Activated CD4-positive, alpha-beta memory T cell treated with anti-CD3 and anti-CD28 coated beads, Interleukin-2, amount 10 ng/mL, durations not matched to agents 7 days and 5 days (primary cell): ENCODE results near the gene FBXL7. TPM values are rescaled to one million over a fixed set of nuclear protein-coding genes. Genes with fewer than 3 reads are reported as not detected.

Source experiments
- CTCF ChIA-PET: fragments of 350-600 bp; sonication (Branson Sonifier 250); formaldehyde crosslinking; loops from one replicate; lab custom pipeline; 2021; ENCODE audit warnings: antibody characterized with exemption, inconsistent platforms; lab: Charles Lee
- POLR2A ChIA-PET: fragments of 350-600 bp; sonication (Branson Sonifier 250); formaldehyde crosslinking; loops from one replicate; lab custom pipeline; 2021; ENCODE audit warnings: antibody characterized with exemption; lab: Charles Lee
- DNase-seq: peaks from one replicate; pipeline ENCODE4 v3.0.0-alpha.2; 2020
- H3K27ac Mint-ChIP-seq: one replicate; pipeline ENCODE4 v1.8.0; 2021; ENCODE audit warnings: mild to moderate bottlenecking, mixed read lengths
- H3K27me3 Mint-ChIP-seq: one replicate; pipeline ENCODE4 v1.8.0; 2021; ENCODE audit warnings: mixed read lengths
- H3K36me3 Mint-ChIP-seq: one replicate; pipeline ENCODE4 v1.8.0; 2021; ENCODE audit warnings: low read depth, mixed read lengths
- H3K4me1 Mint-ChIP-seq: one replicate; pipeline ENCODE4 v1.8.0; 2021; ENCODE audit warnings: mixed read lengths
- H3K4me3 Mint-ChIP-seq: one replicate; pipeline ENCODE4 v1.8.0; 2021; ENCODE audit warnings: mild to moderate bottlenecking, mixed read lengths
- H3K9me3 Mint-ChIP-seq: one replicate; pipeline ENCODE4 v1.8.0; 2021; ENCODE audit warnings: mixed read lengths
- total RNA-seq, 2 experiments: library from RNA; stranded (reverse); gene quantifications; one replicate each; pipeline ENCODE4 v1.2.3, GENCODE V29; 2021

Gene FBXL7
- total RNA-seq, 2 experiments from 2014 or later = not detected

DNA sequence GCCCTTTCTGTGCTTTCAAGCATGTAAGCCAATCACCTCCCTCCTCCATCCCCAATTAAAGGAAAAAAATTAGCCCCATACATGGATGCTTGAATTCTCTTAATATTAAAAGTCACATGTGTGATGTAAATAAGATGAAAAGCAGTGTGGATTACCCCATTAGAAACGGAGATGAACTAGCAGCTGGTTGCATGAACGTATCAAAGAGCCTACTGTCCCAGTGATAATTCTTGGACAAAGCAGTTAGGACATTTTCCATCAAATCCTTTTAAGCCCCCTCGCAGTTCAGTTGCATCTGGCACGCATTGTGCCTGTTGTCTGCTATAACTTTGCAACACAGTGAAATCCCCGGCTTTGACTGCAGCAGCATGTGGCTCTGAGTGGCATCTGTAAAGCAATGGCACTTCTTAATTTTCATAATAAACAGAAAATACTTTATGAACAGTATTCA lies 285.6 kb downstream of the FBXL7 start:
- H3K36me3 Mint-ChIP-seq = no peaks in the 10 kb centered on the region
- H3K4me3 Mint-ChIP-seq = no peak overlapping the region
- no peaks in the 10 kb centered on the region for H3K4me1 Mint-ChIP-seq
- H3K27ac Mint-ChIP-seq = no peak overlapping the region
- ChIA-PET POLR2A (no interaction called here), CTCF (no interaction called here)
- H3K27me3 Mint-ChIP-seq = no peaks in the 10 kb centered on the region
- peaks cover 5% of the 10 kb centered on the region for H3K9me3 Mint-ChIP-seq
- no peak for DNase-seq

DNA sequence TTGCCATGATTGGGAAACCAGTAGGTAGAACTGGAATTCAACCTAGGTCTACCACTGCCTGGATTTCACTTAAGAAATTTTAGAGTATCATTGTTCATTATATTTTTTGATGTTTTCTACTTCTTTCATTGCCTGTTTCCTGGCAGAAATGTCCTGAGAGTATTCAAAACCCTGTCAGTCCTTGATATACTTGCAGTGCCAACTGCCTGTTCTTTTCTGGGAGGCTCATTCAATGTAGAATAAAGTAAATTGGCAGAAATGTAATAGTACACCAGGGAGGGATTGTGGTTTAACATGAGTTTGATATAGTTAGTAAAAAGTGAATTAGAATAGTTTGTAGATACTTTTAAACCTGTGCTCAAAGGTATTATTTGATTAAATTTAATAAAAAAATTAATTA lies 286.3 kb downstream of the FBXL7 start:
- H3K27me3 Mint-ChIP-seq = no peaks in the 10 kb centered on the region
- H3K36me3 Mint-ChIP-seq = no peaks in the 10 kb centered on the region
- CTCF ChIA-PET = no interaction called here
- H3K27ac Mint-ChIP-seq = no peak overlapping the region
- no peaks in the 10 kb centered on the region for H3K4me1 Mint-ChIP-seq
- peaks cover 2% of the 10 kb centered on the region for H3K9me3 Mint-ChIP-seq
- DNase-seq = no peak
- no peak overlapping the region for H3K4me3 Mint-ChIP-seq
- POLR2A ChIA-PET = no interaction called here

DNA sequence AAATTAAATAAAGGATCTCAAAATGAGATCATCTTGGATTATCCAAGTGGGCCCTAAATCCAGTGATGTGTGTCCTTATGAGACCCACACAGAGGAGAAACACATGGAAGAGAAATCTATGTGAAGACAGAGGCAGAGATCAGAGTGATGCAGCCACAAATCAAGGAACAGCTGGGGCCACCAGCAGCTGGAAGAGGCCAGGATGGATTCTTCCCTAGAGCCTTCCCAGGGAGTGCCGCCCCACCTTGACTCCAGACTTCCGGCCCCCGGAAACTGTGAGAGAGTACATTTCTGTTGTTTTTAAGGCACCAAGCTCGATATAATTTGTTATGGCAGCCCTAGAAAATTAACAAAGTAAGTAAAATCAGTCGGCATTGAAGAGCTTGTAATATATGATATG lies 286.9 kb downstream of the FBXL7 start:
- Mint-ChIP-seq H3K4me1 (no peaks in the 10 kb centered on the region), H3K27me3 (no peaks in the 10 kb centered on the region), H3K27ac (no peak overlapping the region), H3K4me3 (no peak overlapping the region), H3K9me3 (no peaks in the 10 kb centered on the region), H3K36me3 (no peaks in the 10 kb centered on the region)
- CTCF ChIA-PET = no interaction called here
- no peak for DNase-seq
- POLR2A ChIA-PET = no interaction called here

DNA sequence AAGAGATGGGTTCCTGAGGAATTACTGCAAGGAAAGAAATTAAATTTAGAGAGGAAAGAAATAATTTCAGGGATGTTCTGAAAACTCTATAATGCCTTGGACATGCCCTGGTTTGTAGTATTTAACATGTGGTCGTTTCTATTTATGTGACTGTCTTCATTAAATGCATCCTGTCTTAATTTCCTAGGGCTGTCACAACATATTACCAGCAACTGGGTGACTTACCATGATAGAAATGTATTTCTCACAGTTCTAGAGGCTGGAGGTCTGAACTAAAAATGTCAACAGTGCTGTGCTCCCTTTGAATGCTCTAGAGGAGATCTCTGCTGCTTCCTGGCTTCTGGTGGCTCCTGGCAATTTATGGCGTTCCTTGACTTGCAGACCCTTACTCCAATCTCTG lies 287.7 kb downstream of the FBXL7 start:
- CTCF ChIA-PET = no interaction called here
- DNase-seq = no peak
- Mint-ChIP-seq H3K36me3 (no peaks in the 10 kb centered on the region), H3K27ac (no peak overlapping the region), H3K9me3 (no peaks in the 10 kb centered on the region), H3K4me1 (no peaks in the 10 kb centered on the region), H3K27me3 (no peaks in the 10 kb centered on the region), H3K4me3 (no peak overlapping the region)
- POLR2A ChIA-PET = no interaction called here

GRCh38 chr5:15789642-15790041 lies 289.7 kb downstream of the FBXL7 start:
- Mint-ChIP-seq H3K4me3 (no peak overlapping the region), H3K4me1 (no peaks in the 10 kb centered on the region), H3K9me3 (no peaks in the 10 kb centered on the region), H3K27me3 (no peaks in the 10 kb centered on the region), H3K27ac (no peak overlapping the region), H3K36me3 (no peaks in the 10 kb centered on the region)
- ChIA-PET POLR2A (no interaction called here), CTCF (no interaction called here)
- no peak for DNase-seq

- H3K9me3 Mint-ChIP-seq = no peaks in the 10 kb centered on the region
- POLR2A ChIA-PET = no interaction called here
- DNase-seq = no peak
- CTCF ChIA-PET = no interaction called here
- no peaks in the 10 kb centered on the region for H3K36me3 Mint-ChIP-seq
- no peaks in the 10 kb centered on the region for H3K27me3 Mint-ChIP-seq
- H3K4me3 Mint-ChIP-seq = no peak overlapping the region
- no peak overlapping the region for H3K27ac Mint-ChIP-seq
- no peaks in the 10 kb centered on the region for H3K4me1 Mint-ChIP-seq
Measured at GRCh38 chr5:15790446-15791018, 290.6 kb downstream of the FBXL7 start.

GRCh38 chr5:15791274-15791673 lies 291.3 kb downstream of the FBXL7 start:
- Mint-ChIP-seq H3K9me3 (no peaks in the 10 kb centered on the region), H3K4me1 (no peaks in the 10 kb centered on the region), H3K36me3 (no peaks in the 10 kb centered on the region), H3K27me3 (no peaks in the 10 kb centered on the region), H3K27ac (no peak overlapping the region), H3K4me3 (no peak overlapping the region)
- CTCF ChIA-PET = no interaction called here
- POLR2A ChIA-PET = no interaction called here
- DNase-seq = no peak

GRCh38 chr5:15791859-15792258 lies 291.9 kb downstream of the FBXL7 start:
- H3K36me3 Mint-ChIP-seq = no peaks in the 10 kb centered on the region
- H3K4me3 Mint-ChIP-seq = no peak overlapping the region
- DNase-seq = no peak
- ChIA-PET POLR2A (no interaction called here), CTCF (no interaction called here)
- H3K4me1 Mint-ChIP-seq = no peaks in the 10 kb centered on the region
- H3K27ac Mint-ChIP-seq = no peak overlapping the region
- H3K27me3 Mint-ChIP-seq = no peaks in the 10 kb centered on the region
- H3K9me3 Mint-ChIP-seq = no peaks in the 10 kb centered on the region

DNA sequence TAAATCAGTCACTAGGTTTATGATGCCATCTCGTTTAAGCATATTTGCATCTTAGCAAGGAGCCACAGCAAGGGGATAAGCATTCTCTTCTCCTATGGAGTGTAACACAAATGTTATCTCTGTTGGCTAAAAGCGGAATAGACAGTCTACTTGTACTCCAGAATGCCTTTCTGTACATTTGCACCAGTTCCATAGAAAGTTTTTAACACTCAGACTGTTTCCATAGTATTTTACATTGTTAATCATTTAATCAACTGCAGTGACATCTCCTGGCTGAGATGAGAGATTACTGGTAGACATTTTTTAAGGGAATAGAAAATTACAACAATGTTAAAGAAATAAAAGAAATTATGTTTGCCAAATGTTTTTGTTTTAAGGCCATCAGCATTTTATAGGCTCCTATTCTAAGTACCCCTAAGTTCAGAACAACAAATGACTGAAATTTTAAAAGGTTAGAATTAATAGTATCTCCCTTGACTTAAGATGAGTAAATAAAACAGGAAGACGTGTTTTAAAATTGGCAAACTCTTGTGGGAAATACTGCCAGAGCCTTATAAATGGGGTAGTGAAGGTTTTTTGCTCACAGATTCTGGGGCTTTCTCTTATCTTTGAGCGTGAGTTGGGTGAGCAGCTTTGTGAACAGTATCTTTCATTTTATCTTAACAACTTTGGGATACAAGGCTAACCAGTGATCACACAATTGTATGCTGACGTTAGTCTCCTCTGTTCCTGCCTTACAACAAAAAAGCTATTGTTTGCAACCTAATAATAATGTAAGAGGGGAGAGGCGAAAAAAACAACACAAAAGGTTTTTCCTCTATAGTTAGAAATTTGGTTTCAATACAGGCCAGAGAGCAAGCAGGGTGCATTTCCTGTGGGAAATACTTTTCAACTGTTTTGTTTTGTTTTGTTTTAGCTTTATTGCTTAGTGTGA lies 294.3 kb downstream of the FBXL7 start:
- no peak for DNase-seq
- no peaks in the 10 kb centered on the region for H3K27me3 Mint-ChIP-seq
- H3K4me1 Mint-ChIP-seq = no peaks in the 10 kb centered on the region
- no peak overlapping the region for H3K27ac Mint-ChIP-seq
- H3K4me3 Mint-ChIP-seq = no peak overlapping the region
- CTCF ChIA-PET = no interaction called here
- H3K9me3 Mint-ChIP-seq = no peaks in the 10 kb centered on the region
- H3K36me3 Mint-ChIP-seq = no peaks in the 10 kb centered on the region
- POLR2A ChIA-PET = no interaction called here

DNA sequence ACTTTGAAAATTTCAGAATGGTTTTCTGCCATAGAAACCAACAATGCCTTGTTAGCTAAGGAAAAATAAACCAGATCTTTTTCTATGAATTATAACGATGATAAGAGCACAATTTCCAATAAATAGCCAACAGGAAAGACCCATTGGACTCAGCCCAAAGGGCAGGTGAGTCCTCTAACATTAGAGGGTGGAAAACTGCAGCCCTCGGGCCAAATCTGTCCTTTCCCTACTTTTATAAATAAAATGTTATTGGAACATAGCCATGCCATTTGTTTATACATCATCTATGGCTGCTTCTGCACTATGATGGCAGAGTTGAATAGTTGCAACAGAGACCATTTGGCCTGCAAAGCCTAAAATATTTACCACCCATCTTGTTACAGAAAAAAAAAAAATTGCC lies 296.1 kb downstream of the FBXL7 start:
- Mint-ChIP-seq H3K9me3 (peaks cover 2% of the 10 kb centered on the region), H3K27ac (no peak overlapping the region), H3K4me1 (no peaks in the 10 kb centered on the region), H3K36me3 (no peaks in the 10 kb centered on the region), H3K4me3 (no peak overlapping the region), H3K27me3 (no peaks in the 10 kb centered on the region)
- no peak for DNase-seq
- ChIA-PET CTCF (no interaction called here), POLR2A (no interaction called here)

DNA sequence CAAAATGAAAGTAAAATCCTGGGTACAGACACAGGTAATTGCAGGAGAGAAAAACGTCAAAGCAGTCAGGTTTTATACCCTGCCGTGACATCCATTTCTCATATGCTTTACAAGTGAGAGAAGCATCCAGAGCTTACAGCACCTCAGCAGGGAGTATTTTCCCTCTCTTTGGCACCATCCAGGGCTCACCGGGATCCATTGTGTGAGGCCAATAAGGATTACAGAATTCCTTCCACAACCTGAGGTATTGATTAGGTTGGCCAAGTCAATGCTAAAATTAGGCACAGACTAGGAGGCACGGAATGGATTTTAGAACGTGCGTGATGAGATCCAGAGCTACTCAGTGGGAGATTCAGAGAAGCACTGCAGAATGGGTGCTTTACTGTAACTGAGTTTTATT lies 296.6 kb downstream of the FBXL7 start:
- no peak overlapping the region for H3K4me3 Mint-ChIP-seq
- no peaks in the 10 kb centered on the region for H3K27me3 Mint-ChIP-seq
- H3K36me3 Mint-ChIP-seq = no peaks in the 10 kb centered on the region
- H3K27ac Mint-ChIP-seq = no peak overlapping the region
- DNase-seq = no peak
- no peaks in the 10 kb centered on the region for H3K4me1 Mint-ChIP-seq
- ChIA-PET POLR2A (no interaction called here), CTCF (no interaction called here)
- peaks cover 2% of the 10 kb centered on the region for H3K9me3 Mint-ChIP-seq

GRCh38 chr5:15797116-15797515 lies 297.1 kb downstream of the FBXL7 start:
- no peaks in the 10 kb centered on the region for H3K36me3 Mint-ChIP-seq
- DNase-seq = no peak
- peaks cover 2% of the 10 kb centered on the region for H3K9me3 Mint-ChIP-seq
- no peaks in the 10 kb centered on the region for H3K27me3 Mint-ChIP-seq
- H3K4me1 Mint-ChIP-seq = no peaks in the 10 kb centered on the region
- no peak overlapping the region for H3K4me3 Mint-ChIP-seq
- POLR2A ChIA-PET = no interaction called here
- no peak overlapping the region for H3K27ac Mint-ChIP-seq
- CTCF ChIA-PET = no interaction called here

DNA sequence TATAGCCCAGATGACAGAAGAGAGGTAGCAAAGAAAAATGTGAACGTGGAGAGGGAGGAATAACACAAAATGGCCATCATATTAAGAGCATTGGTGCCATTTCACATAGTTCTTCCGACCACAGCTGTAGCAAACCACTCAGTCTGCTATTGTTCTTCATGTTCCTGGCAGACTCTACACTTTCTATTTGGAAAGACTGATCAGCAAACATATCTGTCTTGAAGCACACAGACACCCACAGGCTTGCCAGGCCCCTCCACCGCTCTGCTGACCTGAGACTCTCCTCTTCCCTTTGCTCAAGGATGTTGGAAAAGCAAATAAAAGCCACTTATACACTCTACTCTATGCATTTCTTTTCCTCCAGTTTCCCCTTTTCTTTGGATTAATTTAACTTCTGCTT lies 298.0 kb downstream of the FBXL7 start:
- Mint-ChIP-seq H3K27ac (no peak overlapping the region), H3K4me3 (no peak overlapping the region), H3K9me3 (peaks cover 5% of the 10 kb centered on the region), H3K36me3 (no peaks in the 10 kb centered on the region), H3K27me3 (no peaks in the 10 kb centered on the region), H3K4me1 (no peaks in the 10 kb centered on the region)
- DNase-seq = no peak
- ChIA-PET POLR2A (no interaction called here), CTCF (no interaction called here)

- ChIA-PET CTCF (no interaction called here), POLR2A (no interaction called here)
- Mint-ChIP-seq H3K36me3 (no peaks in the 10 kb centered on the region), H3K27me3 (no peaks in the 10 kb centered on the region), H3K4me3 (no peak overlapping the region), H3K9me3 (peaks cover 7% of the 10 kb centered on the region), H3K27ac (no peak overlapping the region), H3K4me1 (no peaks in the 10 kb centered on the region)
- DNase-seq = no peak
Measured at GRCh38 chr5:15799014-15799413, 299.0 kb downstream of the FBXL7 start.
